HG02610 (cell line): ENCODE data around the gene TMEM147.

Experiments used
- ATAC-seq: cut with Tn5 transposase; IDR thresholded peaks from one replicate; pipeline ENCODE4 v1.9.1; 2021; ENCODE audit warnings: mild to moderate bottlenecking, moderate library complexity; ENCODE audit not compliant: unreplicated experiment

TMEM147 gene

DNA sequence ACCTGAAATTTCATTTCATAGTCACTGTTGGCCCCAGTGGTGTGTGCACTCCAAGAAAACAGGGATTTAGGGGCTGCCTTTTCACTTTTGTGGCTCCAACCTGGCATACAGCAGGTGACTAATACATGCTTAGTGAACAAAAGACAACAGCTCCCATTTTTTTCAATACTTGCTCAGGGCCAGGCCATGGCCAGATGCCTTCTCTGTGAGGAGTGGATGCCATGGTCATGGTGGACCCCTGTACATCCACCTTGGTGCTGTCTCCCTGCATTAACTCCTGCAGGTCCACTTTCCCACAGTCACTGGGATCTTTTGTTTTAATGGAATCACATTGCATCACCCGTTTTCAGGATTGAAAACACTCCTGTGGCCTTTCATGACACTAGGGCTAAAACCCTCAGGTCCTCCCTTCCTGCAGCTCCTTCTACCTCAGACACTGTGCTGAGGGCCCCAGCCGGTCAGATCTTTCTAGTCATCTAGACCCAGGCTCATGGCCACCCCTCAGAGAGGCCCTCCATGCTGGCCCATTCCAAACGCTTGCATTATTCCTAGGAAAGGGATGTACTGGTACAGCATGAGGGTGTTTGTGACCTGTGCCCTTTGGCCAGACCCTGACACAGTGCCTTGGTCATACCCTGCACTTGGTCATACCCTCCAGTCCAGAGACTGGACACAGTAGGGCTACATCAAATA lies 1.2 kb upstream of the TMEM147 start:
- no peak for ATAC-seq

GRCh38 chr19:35545855-35546381 lies 492 bp downstream of the TMEM147 start:
- peak; percentile 51 for ATAC-seq

- no peak for ATAC-seq
Measured at GRCh38 chr19:35546532-35546931, 1.1 kb downstream of the TMEM147 start.

DNA sequence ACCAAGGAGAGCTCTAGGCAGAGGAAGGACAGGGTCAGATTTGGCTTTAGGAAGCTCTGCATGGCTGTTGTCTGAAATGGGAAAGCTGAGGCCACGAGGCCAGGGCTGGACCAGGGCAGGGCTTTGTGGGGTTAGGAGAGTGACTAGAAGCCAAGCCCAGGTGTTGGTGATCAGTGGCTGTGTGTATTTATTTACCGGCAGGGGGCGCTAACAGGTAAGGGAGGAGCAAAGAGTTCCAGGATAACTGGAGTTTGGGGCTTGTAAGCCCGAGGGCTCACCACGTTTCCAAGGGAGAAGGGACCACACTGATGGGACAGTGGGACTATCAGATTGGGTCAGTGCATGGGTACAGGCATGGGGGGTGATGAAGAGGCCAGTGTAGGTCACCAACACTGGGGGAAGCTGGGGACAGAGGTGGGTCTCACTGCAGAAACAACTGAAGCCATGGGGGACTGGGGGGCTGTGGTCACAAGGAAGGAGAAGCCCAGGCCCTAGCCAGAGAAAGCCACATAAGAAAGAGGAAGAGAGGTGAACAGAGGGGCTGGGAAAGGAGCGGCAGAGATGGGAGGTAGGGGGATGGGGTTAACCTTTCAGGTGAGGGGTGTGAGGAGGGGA lies 3.9 kb downstream of the TMEM147 start:
- no peak for ATAC-seq

GRCh38 chr19:35549879-35550523 lies 4.6 kb downstream of the TMEM147 start:
- ATAC-seq: no peak

GRCh38 chr19:35551091-35551810 lies 5.8 kb downstream of the TMEM147 start:
- ATAC-seq: no peak

GRCh38 chr19:35552534-35553384 lies 7.3 kb downstream of the TMEM147 start:
- ATAC-seq: no peak

GRCh38 chr19:35553385-35554000 lies 8.1 kb downstream of the TMEM147 start:
- ATAC-seq: no peak

DNA sequence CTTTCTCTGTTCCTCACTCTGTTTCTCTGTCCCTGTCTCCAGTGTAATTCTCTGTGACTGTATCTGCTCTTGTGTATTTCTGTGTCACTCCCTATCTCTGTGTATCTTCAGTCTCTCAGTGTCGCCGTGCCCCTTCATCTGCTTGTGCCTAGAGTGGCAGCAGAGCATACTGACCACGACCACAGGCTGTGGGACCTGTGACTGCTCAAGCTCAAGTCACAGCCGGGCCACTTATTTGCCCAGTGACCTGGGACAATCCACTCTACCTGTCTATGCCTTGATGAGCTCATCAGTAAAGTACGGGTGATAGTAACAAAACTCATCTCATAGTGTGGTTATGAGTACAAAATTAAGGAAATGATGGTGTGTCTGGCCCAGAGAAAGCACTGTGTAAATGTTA lies 8.7 kb downstream of the TMEM147 start:
- no peak for ATAC-seq

- no peak for ATAC-seq
Measured at GRCh38 chr19:35555301-35556005, 10.0 kb downstream of the TMEM147 start.

GRCh38 chr19:35556025-35556590 lies 10.7 kb downstream of the TMEM147 start:
- ATAC-seq: no peak

- ATAC-seq: no peak
Measured at GRCh38 chr19:35556846-35557538, 11.6 kb downstream of the TMEM147 start.

DNA sequence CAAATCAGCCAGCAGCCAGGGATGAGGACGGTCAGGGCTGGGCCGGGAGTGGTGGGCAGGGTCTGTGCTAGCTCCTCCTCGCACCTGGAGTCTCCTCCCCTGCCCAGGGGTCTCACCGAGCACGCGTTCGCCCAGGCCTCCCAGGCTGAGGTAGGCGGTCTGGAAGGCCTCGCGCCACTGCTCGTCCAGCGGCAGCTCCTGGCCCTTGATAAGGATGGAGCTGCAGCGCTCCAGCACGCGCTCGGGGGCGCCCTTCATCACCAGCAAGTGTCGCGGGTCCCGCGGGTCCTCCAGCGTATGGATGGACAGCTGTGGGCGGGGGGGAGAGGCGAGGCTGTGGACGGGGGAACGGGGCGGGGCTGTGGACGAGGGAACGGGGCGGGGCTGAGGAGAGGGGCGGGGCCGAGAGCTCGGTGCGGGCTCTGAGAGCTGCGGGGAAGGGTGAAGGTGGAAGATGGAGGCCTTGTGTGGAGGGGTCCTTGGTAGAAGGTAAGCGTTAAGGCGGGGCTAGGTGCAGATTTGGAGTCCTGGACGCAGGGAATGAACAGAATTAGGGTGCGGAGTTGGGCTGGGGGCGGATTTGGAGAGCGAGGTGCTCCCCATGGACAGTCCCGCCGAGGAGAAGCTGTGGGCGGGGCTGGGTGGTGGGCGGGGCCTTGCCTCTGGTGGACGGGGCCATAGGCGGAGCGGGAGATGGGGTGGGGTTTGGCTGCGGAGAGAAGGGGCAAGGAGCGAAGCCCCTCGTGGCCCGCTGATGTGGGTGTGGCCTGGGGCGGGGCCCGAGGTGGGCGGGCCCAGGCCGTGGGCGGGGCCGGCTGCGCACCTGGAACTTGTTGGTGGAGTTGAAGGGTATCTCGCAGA lies 12.3 kb downstream of the TMEM147 start:
- no peak for ATAC-seq

DNA sequence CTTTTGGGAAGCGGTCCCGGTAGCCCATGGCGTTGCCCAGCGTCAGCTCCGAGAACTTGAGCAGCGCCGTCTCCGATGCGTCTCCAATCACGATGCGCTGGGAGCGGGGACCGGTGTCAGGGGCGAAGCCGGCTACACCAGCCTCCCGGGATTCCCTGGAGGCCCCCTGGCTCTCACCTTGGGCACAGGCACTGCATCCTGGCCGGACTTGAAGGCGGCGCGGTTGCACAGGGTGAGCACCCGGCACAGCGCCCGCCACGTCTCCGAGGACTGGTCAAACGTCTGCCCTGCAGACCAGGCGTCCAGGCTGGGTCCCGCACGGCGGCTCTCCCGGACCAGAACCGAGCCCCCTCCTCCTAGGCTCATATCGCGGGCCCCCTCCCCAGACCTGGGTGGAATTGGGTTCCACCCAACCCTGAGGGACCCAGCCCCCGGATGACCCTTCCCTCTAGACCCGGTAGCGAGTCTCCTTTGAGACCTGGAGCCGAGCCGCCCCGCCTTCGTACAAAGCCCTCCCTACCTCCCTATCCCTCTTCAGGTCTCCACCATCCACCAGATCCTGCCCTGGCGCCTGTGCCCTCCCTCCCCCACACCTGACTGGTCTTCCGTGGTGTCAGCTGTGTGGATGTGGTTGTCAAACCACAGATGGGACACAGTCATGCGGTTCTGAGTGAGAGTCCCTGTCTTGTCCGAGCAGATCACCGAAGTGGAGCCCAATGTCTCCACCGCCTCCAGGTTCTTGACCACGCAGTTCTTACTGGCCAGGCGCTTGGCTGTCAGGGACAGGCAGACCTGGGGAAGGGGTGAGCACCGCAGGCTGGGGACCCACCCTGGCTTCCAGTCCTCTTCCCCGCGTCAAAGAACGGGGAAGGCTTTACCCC lies 13.2 kb downstream of the TMEM147 start:
- peak; percentile 14 for ATAC-seq

GRCh38 chr19:35559281-35559659 lies 13.8 kb downstream of the TMEM147 start:
- peak; percentile 45 for ATAC-seq

DNA sequence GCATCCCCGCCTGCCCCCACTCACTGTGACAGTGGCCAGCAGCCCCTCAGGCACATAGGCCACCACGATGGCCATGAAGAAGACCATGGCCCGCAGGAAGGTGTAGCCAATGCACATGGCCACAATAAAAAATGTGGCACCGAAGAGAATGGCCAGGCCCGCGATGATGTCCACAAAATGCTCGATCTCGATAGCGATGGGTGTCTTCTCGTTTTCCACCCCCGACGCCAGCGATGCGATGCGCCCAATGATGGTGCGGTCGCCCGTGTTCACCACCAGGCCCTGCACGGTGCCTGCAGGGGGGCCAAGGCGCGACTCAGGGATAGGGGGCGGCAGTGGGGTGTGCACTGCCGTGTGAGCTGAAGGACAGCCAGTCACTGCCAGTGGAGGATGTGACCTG lies 14.4 kb downstream of the TMEM147 start:
- no peak for ATAC-seq

DNA sequence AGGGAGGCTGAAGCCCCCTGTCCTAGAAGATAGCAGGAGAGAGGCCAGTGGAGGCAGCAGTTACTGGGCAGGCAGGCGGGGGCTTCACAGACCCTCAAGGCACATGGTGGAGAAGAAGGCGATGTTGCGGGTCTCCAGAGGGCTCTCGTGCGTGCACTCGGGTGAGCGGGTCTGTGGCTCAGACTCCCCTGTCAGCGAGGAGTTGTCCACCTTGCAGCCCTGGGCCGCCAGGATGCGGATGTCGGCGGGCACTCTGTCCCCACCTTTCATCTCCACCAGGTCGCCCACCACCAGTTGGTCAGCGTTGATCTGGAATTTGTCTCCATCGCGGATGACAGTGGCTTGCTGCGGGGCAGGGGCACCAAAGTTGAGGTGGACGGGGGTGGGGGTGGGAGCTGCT lies 14.8 kb downstream of the TMEM147 start:
- ATAC-seq: no peak
